GM12891 (cell line): ENCODE measurements around the gene NKAPL.

Experiments
- PAX5 ChIP-seq: IDR thresholded peaks from 2 replicates; pipeline ENCODE4 v1.6.1; 2011; ENCODE audit warnings: low read length, moderate library complexity, mild to moderate bottlenecking; ENCODE audit not compliant: insufficient read depth, severe bottlenecking
- POLR2A ChIP-seq: IDR thresholded peaks from 2 replicates; pipeline ENCODE4 v1.6.1; 2011; ENCODE audit warnings: low read depth, low read length, control low read depth
- POLR2AphosphoS5 ChIP-seq: IDR thresholded peaks from 2 replicates; pipeline ENCODE4 v1.6.1; 2011; ENCODE audit warnings: low read depth, low read length, control low read depth
- POU2F2 ChIP-seq: IDR thresholded peaks from 2 replicates; pipeline ENCODE4 v1.6.1; 2011; ENCODE audit warnings: low read depth, mild to moderate bottlenecking, control low read depth, low read length, moderate library complexity
- SPI1 ChIP-seq: IDR thresholded peaks from 2 replicates; pipeline ENCODE4 v1.6.1; 2011; ENCODE audit warnings: low read depth, low read length, control low read depth
- TAF1 ChIP-seq: IDR thresholded peaks from 2 replicates; pipeline ENCODE4 v1.6.1; 2011; ENCODE audit warnings: low read depth, low read length, control low read depth

DNA sequence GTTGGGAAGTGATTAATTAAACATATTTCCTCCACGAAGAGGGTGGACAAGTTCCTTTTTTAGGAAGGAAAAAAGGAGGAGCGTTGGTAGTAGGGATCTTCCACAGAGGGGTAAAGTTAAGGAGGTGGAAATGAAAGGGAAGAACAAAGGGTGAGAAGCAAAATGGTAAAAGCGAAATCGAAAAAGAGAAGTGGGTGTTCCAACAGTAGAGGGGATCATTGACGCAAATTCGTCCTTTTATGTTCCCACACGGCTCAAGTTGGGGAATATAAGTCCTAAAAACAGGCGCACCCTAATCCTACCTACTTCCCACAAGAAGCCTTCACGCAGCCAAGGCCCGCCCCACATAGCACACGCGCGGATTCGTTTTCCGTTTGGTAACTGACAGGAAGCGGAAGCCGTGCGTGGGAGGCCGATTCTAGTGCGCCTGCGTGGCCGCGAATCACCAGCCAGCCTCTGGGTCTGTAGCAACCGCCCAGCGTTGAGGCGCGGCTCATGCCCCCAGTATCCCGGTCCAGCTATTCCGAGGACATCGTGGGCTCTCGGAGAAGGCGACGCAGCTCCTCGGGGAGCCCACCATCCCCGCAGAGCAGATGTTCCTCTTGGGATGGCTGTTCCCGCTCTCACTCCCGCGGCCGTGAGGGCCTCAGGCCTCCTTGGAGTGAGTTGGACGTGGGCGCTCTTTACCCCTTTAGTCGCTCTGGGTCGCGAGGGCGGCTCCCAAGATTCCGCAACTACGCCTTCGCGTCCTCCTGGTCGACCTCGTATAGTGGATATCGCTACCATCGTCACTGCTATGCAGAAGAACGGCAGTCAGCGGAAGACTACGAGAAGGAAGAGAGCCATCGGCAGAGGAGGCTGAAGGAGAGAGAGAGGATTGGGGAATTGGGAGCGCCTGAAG lies at the start of gene NKAPL:
- TF ChIP-seq POLR2A (no peak), POLR2AphosphoS5 (no peak), SPI1 (peak; percentile 72), TAF1 (no peak), PAX5 (no peak), POU2F2 (no peak)
